Fibroblast of lung (primary cell): Measurements from ENCODE around the gene MICAL2. TPM values are rescaled to one million over a fixed set of nuclear protein-coding genes. Genes with fewer than 3 reads are reported as not detected.
A peak's percentile ranks its signal among the peaks of the same experiment; 100 is the strongest.

Experiments
- DNase-seq, 2 donors: peaks; one replicate each; pipeline versions ENCODE4 v3.0.0 to v3.0.0-alpha.2; 2010; ENCODE audit warnings: low read depth in 2 of 2
- H2AFZ ChIP-seq: 2 replicates; pipeline ENCODE4 v1.5.1; 2012; ENCODE audit warnings: low read length, control low read depth, inconsistent platforms
- H3K27ac ChIP-seq: 2 replicates; pipeline ENCODE4 v1.5.1; 2011; ENCODE audit warnings: low read length, control low read depth; ENCODE audit not compliant: insufficient read depth
- H3K27me3 ChIP-seq: 2 replicates; pipeline ENCODE4 v1.5.1; 2011; ENCODE audit warnings: mild to moderate bottlenecking, low read length; ENCODE audit not compliant: control insufficient read depth, insufficient read depth
- H3K36me3 ChIP-seq: 2 replicates; pipeline ENCODE4 v1.5.1; 2011; ENCODE audit warnings: low read length; ENCODE audit not compliant: control insufficient read depth, insufficient read depth
- H3K4me1 ChIP-seq: 2 replicates; pipeline ENCODE4 v1.5.1; 2011; ENCODE audit warnings: low read length; ENCODE audit not compliant: control insufficient read depth, insufficient read depth; ENCODE audit errors: extremely low read depth
- H3K4me2 ChIP-seq: 2 replicates; pipeline ENCODE4 v1.5.1; 2011; ENCODE audit warnings: low read length, control low read depth; ENCODE audit not compliant: insufficient read depth; ENCODE audit errors: extremely low read depth
- H3K4me3 ChIP-seq, 4 experiments: fragments of 200-600 bp in 1 of 4; sonication (generic) in 1 of 4; replicated peaks in 1 of 4; 2 replicates each; pipeline ENCODE4 v1.5.1; 2011 to 2016; ENCODE audit warnings: low read length in 4 of 4, low read depth in 3 of 4, mild to moderate bottlenecking in 3 of 4, control low read depth in 2 of 4, inconsistent platforms in 1 of 4, mixed read lengths in 1 of 4; ENCODE audit not compliant: insufficient read depth in 1 of 4; ENCODE audit errors: control extremely low read depth in 1 of 4
- H3K79me2 ChIP-seq: 2 replicates; pipeline ENCODE4 v1.5.1; 2012; ENCODE audit warnings: mild to moderate bottlenecking, low read length, inconsistent platforms; ENCODE audit not compliant: control insufficient read depth, insufficient read depth
- H3K9ac ChIP-seq: 2 replicates; pipeline ENCODE4 v1.5.1; 2011; ENCODE audit warnings: mild to moderate bottlenecking, low read length, control low read depth; ENCODE audit not compliant: insufficient read depth
- H3K9me3 ChIP-seq: 2 replicates; pipeline ENCODE4 v1.5.1; 2012; ENCODE audit warnings: low read depth, low read length; ENCODE audit not compliant: control insufficient read depth, insufficient read depth
- H4K20me1 ChIP-seq: 2 replicates; pipeline ENCODE4 v1.5.1; 2011; ENCODE audit warnings: low read length; ENCODE audit not compliant: control insufficient read depth, insufficient read depth; ENCODE audit errors: extremely low read depth
- EZH2 ChIP-seq: IDR thresholded peaks from 2 replicates; pipeline ENCODE4 v1.5.1; 2012; ENCODE audit warnings: low read length, control low read depth, mild to moderate bottlenecking; ENCODE audit errors: missing control alignments
- polyA plus RNA-seq, 2 donors: library from polyadenylated mRNA; depleted of rRNA in 1 of 2; stranded (reverse) in 1 of 2; unstranded in 1 of 2; fragments of >200 nt; gene quantifications; 2 replicates each; pipeline ENCODE4 v1.2.1, GENCODE V29; 2011 to 2012; ENCODE audit warnings: missing spikeins in 1 of 2
- total RNA-seq: library from RNA; depleted of rRNA; stranded (reverse); fragments of >200 nt; gene quantifications from 2 replicates; pipeline ENCODE4 v1.2.1, GENCODE V29; 2014
- TF ChIP-seq, protein P1 (sequence below), 2 donors: IDR thresholded peaks in 1 of 2; conservative IDR thresholded peaks in 1 of 2; 1 replicate in 1 of 2; 2 replicates in 1 of 2; pipeline ENCODE4 v1.5.1; 2011 to 2012; ENCODE audit warnings: low read length in 2 of 2, control low read depth in 1 of 2, inconsistent platforms in 1 of 2, low read depth in 1 of 2, mild to moderate bottlenecking in 1 of 2

The MICAL2 gene
- total and polyA plus RNA-seq, 2 donors (not counting 1 experiment from before 2014, with no cell fraction given): 78.5 to 275 TPM

DNA sequence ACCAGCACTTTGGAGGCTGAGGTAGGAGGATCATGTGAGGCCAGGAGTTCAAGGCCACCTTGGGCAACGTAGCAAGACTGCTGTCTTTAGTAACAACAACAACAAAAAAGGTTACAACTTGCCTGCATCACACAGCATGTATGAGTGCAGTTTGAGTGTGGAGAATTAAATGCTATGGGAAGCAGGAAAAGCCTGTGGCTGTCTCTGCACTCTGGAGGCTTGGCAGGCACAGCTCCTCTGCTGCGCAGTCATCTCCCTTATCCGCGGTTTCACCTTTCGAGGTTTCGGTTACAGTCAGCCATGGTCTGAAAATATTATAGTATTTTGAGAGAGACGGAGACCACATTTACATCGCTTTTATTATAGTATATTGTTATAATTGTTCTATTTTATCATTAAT, 2.9 kb downstream of the MICAL2 start:
- Histone ChIP-seq H3K79me2 (peaks cover 75% of the 10 kb centered on the region), H2AFZ (no peak overlapping the region), H3K27me3 (no peaks in the 10 kb centered on the region), H4K20me1 (no peaks in the 10 kb centered on the region), H3K9me3 (no peaks in the 10 kb centered on the region), H3K27ac (peak overlapping the region; percentile 55), H3K4me1 (peaks cover 21% of the 10 kb centered on the region), H3K36me3 (peaks cover 4% of the 10 kb centered on the region), H3K9ac (no peak overlapping the region), H3K4me3 (peak overlapping the region in 2 of 4 experiments; percentile 11 to 88), H3K4me2 (peak overlapping the region; percentile 44)
- TF ChIP-seq, protein P1, sequence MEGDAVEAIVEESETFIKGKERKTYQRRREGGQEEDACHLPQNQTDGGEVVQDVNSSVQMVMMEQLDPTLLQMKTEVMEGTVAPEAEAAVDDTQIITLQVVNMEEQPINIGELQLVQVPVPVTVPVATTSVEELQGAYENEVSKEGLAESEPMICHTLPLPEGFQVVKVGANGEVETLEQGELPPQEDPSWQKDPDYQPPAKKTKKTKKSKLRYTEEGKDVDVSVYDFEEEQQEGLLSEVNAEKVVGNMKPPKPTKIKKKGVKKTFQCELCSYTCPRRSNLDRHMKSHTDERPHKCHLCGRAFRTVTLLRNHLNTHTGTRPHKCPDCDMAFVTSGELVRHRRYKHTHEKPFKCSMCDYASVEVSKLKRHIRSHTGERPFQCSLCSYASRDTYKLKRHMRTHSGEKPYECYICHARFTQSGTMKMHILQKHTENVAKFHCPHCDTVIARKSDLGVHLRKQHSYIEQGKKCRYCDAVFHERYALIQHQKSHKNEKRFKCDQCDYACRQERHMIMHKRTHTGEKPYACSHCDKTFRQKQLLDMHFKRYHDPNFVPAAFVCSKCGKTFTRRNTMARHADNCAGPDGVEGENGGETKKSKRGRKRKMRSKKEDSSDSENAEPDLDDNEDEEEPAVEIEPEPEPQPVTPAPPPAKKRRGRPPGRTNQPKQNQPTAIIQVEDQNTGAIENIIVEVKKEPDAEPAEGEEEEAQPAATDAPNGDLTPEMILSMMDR (conservative IDR thresholded peaks at IDR 0.05 in 1 of 2, IDR thresholded peaks at IDR 0.05 in 1 of 2; ENCODE audit: low read depth in 1 of 2, low read length in 2 of 2): no peak
- TF ChIP-seq EZH2: no peak
- peak in 1 of 2 donors; percentile 60 for DNase-seq

DNA sequence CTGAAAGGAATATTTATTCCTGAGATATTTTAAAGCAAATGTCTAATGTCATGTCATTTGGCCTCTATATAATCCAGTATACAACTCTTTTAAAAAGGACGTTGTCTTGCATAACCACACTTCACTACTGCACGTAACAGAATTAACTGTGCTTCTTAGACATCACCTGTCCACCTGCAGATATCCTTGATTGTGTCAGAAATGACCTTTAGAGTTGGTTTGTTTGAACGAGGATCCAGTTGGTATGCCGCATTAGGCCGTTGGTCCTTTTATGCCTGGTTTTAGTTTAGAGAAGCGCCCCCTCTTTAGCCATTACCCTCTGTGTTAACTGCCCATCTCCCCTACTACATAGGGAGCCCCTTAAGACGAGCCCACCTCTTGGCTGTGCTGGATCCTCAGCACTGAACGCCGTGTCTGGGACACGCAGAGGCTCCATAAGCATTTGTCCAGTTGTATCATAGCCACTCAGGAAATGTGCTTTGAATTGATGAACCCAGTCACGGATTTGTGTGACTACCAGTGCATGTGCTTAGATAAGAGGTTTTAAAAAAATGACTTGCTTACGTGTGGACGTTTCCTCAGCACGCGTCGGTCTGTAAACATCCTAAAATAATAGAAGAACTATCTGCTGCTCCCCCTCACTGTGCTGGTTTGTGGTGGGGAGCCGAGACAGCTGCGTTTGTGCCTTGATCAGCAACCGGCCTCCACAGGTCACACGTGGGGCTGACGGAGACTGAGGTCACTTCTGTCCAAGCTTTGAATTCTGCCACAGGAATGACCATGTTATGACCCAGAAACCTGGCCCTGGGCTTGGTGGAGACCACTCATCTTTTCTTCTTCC, 4.0 kb downstream of the MICAL2 start:
- no peaks in the 10 kb centered on the region for H4K20me1 ChIP-seq

DNA sequence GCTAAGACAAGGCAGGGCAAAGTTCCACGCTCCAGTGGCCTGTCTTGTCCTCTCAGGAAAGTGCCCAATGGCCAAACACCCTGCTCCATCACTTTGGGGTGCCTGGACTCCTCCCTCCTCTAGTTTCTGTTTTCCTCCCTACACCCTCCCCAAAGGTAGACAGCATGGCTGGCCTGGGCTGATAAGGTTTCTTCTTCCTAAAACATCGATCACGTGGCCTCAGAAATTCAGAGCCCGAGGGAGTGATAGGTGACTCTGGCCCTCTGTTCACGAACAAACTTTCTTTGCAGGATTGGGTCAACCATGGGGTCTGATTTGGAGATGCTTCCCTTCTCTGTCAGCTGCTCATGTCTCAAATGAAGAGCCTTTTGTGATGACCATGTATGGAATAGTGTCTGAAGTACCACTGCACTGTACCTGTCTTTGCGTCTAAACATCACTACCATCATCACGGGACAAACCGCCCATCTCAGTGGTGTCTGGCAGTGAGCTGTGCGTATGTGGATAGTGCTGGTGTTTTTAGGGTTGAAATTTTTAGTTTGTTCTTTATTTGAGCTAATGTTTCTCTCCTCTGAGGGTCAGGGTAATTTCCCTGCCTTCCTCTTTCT, 6.1 kb downstream of the MICAL2 start:
- H3K36me3 ChIP-seq: peaks cover 6% of the 10 kb centered on the region
- H3K4me3 ChIP-seq: no peak overlapping the region
- no peaks in the 10 kb centered on the region for H4K20me1 ChIP-seq
- no peaks in the 10 kb centered on the region for H3K9me3 ChIP-seq
- DNase-seq: no peak
- TF ChIP-seq EZH2: no peak
- TF ChIP-seq, protein P1 (conservative IDR thresholded peaks at IDR 0.05 in 1 of 2, IDR thresholded peaks at IDR 0.05 in 1 of 2; ENCODE audit: low read depth in 1 of 2, low read length in 2 of 2): no peak
- peaks cover 98% of the 10 kb centered on the region for H3K79me2 ChIP-seq
- H3K27me3 ChIP-seq: no peaks in the 10 kb centered on the region
- no peak overlapping the region for H2AFZ ChIP-seq
- peaks cover 31% of the 10 kb centered on the region for H3K4me1 ChIP-seq
- no peak overlapping the region for H3K9ac ChIP-seq
- no peak overlapping the region for H3K4me2 ChIP-seq
- H3K27ac ChIP-seq: no peak overlapping the region

More for the DNA sequence above, 4.0 kb downstream of the MICAL2 start:
- H3K4me1 ChIP-seq: peaks cover 25% of the 10 kb centered on the region
- no peaks in the 10 kb centered on the region for H3K9me3 ChIP-seq
- no peak overlapping the region for H2AFZ ChIP-seq
- peak; percentile 63 to 87 for DNase-seq
- no peak for TF ChIP-seq EZH2
- TF ChIP-seq, protein P1 (conservative IDR thresholded peaks at IDR 0.05 in 1 of 2, IDR thresholded peaks at IDR 0.05 in 1 of 2; ENCODE audit: low read depth in 1 of 2, low read length in 2 of 2): no peak
- peak overlapping the region; percentile 79 for H3K27ac ChIP-seq
- H3K79me2 ChIP-seq: peaks cover 86% of the 10 kb centered on the region
- H3K4me2 ChIP-seq: peak overlapping the region; percentile 39
- H3K4me3 ChIP-seq: peak overlapping the region in 1 of 4 experiments; percentile 14
- H3K36me3 ChIP-seq: peaks cover 4% of the 10 kb centered on the region
- H3K9ac ChIP-seq: peak overlapping the region; percentile 5
- no peaks in the 10 kb centered on the region for H3K27me3 ChIP-seq
